H1 (cell line): ENCODE measurements around the gene P3H4. TPM values are rescaled to one million over a fixed set of nuclear protein-coding genes. Genes with fewer than 3 reads are reported as not detected.

Experiments
- ATF2 ChIP-seq: IDR thresholded peaks from 2 replicates; pipeline ENCODE4 v1.6.1; 2012; ENCODE audit warnings: low read length, inconsistent platforms
- CBX5 ChIP-seq: fragments of 300-800, 300-1000 bp; sonication (generic); IDR thresholded peaks from 2 replicates; pipeline ENCODE4 v1.7.1; 2016; ENCODE audit warnings: antibody characterized with exemption, low read length, low read depth
- CHD1 ChIP-seq: IDR thresholded peaks from 2 replicates; pipeline ENCODE4 v1.6.1; 2012; ENCODE audit warnings: low read depth, low read length, improper control_type of control experiment
- RNF2 ChIP-seq: fragments of 200-900, 300-1000 bp; sonication (generic); IDR thresholded peaks from 2 replicates; pipeline ENCODE4 v1.7.1; 2016; ENCODE audit warnings: borderline replicate concordance, low read depth, mild to moderate bottlenecking, antibody characterized with exemption, low read length; ENCODE audit not compliant: poor library complexity, severe bottlenecking; ENCODE audit errors: missing control alignments
- SIX5 ChIP-seq: IDR thresholded peaks from 2 replicates; pipeline ENCODE4 v1.6.1; 2011; ENCODE audit warnings: mild to moderate bottlenecking, low read depth, low read length
- SP1 ChIP-seq: IDR thresholded peaks from 2 replicates; pipeline ENCODE4 v1.6.1; 2011; ENCODE audit warnings: low read depth, low read length
- polyA plus RNA-seq, 7 experiments: library from polyadenylated mRNA; depleted of rRNA in 3 of 7; stranded (reverse) in 5 of 7; unstranded in 2 of 7; fragments of >200 nt in 5 of 7; fragments of 200-250 nt in 2 of 7; gene quantifications; 1 replicate in 5 of 7; 2 replicates in 1 of 7; 4 replicates in 1 of 7; pipeline versions ENCODE4 v1.2.1 to v1.2.3, GENCODE V29; 2011 to 2013; ENCODE audit warnings: missing spikeins in 2 of 7, mixed read lengths in 2 of 7
- total RNA-seq: library from RNA; stranded (reverse); fragmentation: NEBNext Ultra II Directional; extraction: Animal tissue kit (Norgen Biotek cat#: 25700); gene quantifications from 2 replicates; pipeline ENCODE4 v1.2.1, GENCODE V29; 2021

P3H4 gene
- total and polyA plus RNA-seq, 2 of the 8 experiments (the other 6 are each of a cell fraction or from before 2014, with no cell fraction given): 23.4 to 26.7 TPM

GRCh38 chr17:41803049-41804020, 8.4 kb downstream of the P3H4 start (continued):
- TF ChIP-seq RNF2 (no peak), CBX5 (no peak), SP1 (no peak), SIX5 (no peak), ATF2 (no peak), CHD1 (no peak)
